Panc1 (cell line): ENCODE data around the gene MIXL1.

Experiments
- POLR2AphosphoS5 ChIP-seq: IDR thresholded peaks from 2 replicates; pipeline ENCODE4 v1.6.1; 2012; ENCODE audit warnings: mild to moderate bottlenecking, low read depth, low read length, moderate library complexity
- SIN3A ChIP-seq: IDR thresholded peaks from 2 replicates; pipeline ENCODE4 v1.6.1; 2012; ENCODE audit warnings: low read depth, mild to moderate bottlenecking, low read length, moderate library complexity, borderline replicate concordance; ENCODE audit not compliant: insufficient read depth
- TCF7L2 ChIP-seq: IDR thresholded peaks from 2 replicates; pipeline ENCODE4 v1.6.1; 2011; ENCODE audit warnings: mild to moderate bottlenecking, low read depth, low read length, inconsistent platforms
- TF ChIP-seq, protein P1 (sequence below): fragments of 450-650 bp; IDR thresholded peaks from 2 replicates; pipeline ENCODE4 v1.5.1; 2017; ENCODE audit warnings: mild to moderate bottlenecking
- TF ChIP-seq, protein P2 (sequence below), 2 experiments: IDR thresholded peaks; 2 replicates each; pipeline ENCODE4 v1.6.1; 2011 to 2012; ENCODE audit warnings: low read depth in 2 of 2, control low read depth in 1 of 2, low read length in 1 of 2, mild to moderate bottlenecking in 1 of 2, moderate library complexity in 1 of 2; ENCODE audit not compliant: insufficient read depth in 1 of 2

DNA sequence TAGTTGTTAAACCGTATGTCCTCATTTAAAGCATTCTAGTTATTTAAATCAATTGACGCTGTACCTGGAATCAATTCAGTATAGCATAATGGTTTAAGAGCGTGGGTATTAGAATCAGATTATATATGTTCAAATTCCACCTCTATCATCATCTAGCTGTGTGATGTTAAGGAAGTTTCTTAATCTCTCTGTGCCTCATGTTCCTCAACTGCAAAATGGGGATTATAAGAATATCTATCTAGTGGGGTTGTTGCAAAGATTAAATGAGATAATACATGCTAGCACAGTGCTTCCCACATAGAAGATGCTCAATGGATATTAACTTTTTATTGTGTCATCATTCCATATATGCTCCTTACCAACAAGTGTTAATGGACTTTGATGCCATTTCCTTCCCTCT is 16.0 kb downstream of the MIXL1 start:
- no peak for TF ChIP-seq POLR2AphosphoS5
- TF ChIP-seq, protein P1, sequence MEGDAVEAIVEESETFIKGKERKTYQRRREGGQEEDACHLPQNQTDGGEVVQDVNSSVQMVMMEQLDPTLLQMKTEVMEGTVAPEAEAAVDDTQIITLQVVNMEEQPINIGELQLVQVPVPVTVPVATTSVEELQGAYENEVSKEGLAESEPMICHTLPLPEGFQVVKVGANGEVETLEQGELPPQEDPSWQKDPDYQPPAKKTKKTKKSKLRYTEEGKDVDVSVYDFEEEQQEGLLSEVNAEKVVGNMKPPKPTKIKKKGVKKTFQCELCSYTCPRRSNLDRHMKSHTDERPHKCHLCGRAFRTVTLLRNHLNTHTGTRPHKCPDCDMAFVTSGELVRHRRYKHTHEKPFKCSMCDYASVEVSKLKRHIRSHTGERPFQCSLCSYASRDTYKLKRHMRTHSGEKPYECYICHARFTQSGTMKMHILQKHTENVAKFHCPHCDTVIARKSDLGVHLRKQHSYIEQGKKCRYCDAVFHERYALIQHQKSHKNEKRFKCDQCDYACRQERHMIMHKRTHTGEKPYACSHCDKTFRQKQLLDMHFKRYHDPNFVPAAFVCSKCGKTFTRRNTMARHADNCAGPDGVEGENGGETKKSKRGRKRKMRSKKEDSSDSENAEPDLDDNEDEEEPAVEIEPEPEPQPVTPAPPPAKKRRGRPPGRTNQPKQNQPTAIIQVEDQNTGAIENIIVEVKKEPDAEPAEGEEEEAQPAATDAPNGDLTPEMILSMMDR: no peak
- TF ChIP-seq, protein P2, sequence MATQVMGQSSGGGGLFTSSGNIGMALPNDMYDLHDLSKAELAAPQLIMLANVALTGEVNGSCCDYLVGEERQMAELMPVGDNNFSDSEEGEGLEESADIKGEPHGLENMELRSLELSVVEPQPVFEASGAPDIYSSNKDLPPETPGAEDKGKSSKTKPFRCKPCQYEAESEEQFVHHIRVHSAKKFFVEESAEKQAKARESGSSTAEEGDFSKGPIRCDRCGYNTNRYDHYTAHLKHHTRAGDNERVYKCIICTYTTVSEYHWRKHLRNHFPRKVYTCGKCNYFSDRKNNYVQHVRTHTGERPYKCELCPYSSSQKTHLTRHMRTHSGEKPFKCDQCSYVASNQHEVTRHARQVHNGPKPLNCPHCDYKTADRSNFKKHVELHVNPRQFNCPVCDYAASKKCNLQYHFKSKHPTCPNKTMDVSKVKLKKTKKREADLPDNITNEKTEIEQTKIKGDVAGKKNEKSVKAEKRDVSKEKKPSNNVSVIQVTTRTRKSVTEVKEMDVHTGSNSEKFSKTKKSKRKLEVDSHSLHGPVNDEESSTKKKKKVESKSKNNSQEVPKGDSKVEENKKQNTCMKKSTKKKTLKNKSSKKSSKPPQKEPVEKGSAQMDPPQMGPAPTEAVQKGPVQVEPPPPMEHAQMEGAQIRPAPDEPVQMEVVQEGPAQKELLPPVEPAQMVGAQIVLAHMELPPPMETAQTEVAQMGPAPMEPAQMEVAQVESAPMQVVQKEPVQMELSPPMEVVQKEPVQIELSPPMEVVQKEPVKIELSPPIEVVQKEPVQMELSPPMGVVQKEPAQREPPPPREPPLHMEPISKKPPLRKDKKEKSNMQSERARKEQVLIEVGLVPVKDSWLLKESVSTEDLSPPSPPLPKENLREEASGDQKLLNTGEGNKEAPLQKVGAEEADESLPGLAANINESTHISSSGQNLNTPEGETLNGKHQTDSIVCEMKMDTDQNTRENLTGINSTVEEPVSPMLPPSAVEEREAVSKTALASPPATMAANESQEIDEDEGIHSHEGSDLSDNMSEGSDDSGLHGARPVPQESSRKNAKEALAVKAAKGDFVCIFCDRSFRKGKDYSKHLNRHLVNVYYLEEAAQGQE (IDR thresholded peaks at IDR 0.05; ENCODE audit: insufficient read depth in 1 of 2, low read depth in 2 of 2, low read length in 1 of 2): no peak
- TF ChIP-seq SIN3A: no peak
- no peak for TF ChIP-seq TCF7L2
